Activated CD4-positive, alpha-beta T cell treated with anti-CD3 and anti-CD28 coated beads, Interleukin-2, Interleukin-6, amounts not matched to agents 100 ng/mL and 50 ng/mL, durations not matched to agents 16 hours and 8 hours (primary cell): ENCODE measurements around the gene CDK6.

ENCODE experiments used
- DNase-seq: peaks from one replicate; pipeline ENCODE4 v3.0.0-alpha.2; 2020

The CDK6 gene

DNA sequence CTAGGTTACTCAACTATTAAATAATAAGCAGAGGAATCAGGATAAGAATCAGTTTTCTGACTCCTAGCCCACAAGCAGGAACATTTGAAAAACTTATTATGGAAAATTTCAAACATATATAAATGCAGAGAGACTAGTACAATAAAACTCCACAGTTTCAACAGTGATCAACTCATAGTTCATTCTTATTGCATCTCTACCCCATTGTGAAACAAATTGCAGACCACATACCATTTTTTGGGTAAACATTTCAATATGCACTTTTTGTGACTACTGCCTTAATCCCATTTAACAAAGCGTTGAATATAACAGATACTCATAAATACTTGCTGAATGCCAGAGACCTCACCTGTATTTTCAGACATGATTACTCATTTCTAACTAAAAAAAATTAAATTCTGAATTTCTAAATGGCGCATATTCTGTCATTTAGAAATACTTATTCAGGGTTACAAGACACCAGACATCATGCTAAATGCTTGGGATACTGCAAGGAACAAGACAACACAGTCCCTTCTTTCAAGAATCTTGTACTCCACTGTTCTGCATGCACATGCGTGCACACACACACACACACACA lies 11.4 kb downstream of the CDK6 start:
- peak; percentile 36 for DNase-seq

DNA sequence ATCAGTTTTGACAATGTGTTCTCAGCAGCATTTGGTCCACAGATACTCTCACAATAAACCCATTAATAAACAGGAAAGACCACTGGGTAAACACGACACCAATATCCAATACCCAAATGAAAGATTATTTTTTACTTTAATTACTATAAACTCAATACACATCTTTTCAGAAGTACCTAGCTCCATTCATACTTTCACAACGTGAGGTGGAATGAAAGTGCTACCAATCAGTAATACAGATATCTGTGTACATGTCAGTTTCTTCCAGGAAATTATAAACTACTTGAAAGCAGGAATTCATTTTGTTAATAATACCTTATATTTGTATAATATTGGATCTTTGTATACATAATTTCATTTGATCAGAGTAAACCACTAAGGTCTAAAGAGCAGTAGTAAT lies 11.9 kb downstream of the CDK6 start:
- peak; percentile 34 for DNase-seq

DNA sequence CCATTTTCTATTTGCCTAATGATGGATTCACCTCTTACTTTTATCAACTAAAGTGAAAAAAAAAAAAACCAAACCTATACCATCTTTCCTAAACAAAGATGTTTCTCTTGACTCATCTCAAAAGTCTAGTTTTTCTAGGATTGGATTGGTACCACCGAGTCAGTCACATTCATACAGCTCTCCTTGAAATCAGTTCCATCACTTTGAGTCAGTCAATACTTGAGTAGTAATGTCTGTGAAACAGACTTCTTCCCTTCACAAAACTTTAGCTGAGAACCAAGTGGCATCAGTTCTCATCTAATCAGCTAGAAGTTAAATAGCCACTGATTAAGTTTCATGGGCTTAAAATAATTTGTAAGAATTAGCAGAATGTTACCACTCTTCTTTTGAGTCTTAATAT lies 13.3 kb downstream of the CDK6 start:
- peak; percentile 44 for DNase-seq

DNA sequence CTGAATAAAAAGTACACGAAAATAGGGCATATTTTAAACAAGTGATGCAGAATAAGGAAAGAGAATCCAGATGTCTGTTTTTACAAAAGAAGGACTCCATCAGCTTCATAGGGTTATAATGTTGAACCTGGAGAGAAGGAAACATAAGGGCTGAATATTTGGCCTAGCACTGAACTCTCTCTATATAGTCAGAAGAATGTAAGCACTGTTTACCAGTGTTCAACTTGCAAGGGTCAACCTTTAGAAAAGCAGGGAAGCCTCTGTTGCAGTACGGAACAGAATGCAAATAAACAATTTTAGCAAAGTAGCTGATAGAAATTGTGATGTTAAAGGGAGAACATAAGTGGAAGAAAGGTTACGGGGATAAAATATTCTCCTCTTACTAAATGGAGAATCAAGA lies 16.2 kb downstream of the CDK6 start:
- DNase-seq = no peak

DNA sequence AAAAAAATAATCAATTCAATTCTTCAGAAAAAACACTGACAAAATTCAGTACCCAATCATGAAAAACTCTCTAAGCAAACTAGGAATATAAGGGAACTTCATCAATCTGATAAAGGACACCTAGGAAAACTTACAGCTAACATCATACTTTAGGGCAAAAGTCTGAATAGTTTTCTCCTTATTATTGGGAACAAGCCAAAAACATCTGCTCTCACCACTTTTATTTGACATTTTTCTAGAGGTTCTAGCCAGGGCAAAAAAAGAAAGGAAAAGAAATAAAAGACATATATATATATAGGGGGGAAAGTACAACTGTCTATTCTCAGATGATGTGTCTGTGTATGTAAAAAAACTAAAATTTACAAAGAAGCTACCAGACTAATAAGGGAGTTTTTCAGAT lies 19.0 kb downstream of the CDK6 start:
- DNase-seq = no peak

DNA sequence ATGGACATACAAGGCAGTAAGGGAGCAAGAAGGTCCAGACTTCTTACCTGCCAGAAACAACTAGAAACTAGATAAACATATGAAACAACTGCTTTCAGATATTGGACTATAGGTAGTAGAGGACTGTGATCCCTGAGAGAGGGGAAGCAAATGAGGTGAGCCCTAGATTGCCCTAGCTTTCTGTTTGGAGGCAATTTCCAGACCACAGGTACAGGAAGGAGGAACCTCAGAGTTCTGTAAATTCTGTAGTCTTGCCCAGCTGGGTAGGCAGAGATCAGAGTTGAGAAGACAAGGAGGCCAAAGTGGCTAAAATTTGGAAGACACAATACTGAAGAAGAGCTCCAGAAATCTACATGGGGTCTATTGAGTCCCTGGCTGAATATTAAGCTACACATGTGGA lies 21.0 kb downstream of the CDK6 start:
- peak; percentile 58 for DNase-seq

DNA sequence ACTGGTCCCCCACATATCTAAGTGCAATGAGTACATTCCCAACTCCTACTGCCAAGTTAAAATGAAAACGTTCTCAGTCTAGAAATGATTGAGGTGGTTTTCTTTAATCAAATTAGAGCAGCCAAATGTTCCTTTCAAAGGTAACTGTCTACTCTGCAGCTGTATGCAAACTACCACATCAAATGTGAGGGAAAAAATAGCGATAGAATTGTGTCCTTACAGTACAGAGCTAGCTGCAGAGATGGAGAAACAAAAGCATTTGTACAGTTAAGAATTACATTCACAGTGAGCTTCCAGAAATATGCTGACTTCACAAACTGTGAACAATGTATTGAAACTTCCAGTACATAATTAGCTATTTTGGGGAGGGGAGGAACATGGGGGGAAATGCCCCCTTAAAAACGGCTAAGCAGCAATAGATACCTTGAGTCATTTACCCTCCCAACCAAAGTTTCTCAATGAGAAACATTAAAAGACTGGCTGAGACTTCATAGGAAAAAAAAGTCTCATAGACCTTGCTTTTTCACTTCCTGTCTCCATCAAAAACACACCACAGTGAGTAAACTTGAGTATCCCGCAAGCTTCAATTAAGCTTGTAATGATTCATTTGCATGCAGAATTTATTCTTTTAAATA lies 22.9 kb downstream of the CDK6 start:
- DNase-seq = peak; percentile 86

DNA sequence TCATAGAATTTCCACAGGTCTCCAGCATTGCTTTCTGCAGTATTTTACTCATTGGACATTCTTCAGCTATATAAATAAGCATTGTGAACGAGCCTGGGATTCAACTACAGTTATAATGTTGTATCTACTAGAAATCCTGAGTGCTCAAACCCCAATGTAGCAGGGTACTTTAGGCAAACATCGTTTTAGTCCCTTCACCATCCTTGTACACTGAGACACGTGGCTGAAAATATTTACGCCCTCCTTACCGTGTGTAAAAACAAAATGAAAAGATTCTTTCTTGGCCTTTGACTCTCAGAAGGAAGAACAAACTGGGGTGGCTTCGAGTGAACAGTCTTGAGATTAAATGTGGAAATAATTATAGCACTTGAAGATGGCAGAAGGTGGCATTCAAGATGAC lies 25.2 kb downstream of the CDK6 start:
- DNase-seq = no peak

DNA sequence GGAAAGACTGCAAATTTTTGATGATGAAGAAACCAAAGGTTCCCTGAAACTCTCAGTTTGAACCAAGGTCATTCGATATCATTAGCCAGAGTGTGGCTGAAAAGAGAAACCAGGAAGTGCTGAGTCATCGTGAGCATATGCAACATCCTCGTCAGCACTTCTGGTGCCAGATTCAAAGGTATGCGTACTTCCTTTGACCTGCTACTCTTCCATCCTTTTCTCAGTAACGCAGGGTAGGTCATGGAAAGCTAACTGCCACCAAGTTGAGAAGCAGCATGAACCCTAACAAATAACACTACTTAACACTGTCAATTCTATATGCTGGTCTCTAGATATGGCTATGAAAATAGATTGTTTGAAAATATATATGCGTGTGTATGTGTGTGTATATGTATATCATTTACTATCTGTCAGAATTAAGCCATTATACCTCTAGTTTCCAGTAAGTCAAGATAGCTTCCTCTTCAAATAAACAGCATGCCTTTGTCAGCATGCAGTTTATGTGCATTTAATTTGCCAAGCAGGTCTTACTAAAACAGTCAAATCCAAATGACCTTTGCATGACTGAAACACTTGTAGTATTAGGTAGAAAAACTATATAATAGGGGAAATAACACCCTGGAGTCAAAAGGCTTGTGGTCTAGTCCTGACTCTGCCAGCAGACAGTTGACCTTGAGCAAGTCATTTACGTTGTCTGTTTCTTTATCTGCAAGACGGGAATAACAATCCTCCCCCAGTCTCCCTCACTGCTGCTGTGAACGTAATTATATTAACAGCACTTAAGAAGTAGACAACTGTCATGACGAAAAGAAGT lies 26.4 kb downstream of the CDK6 start:
- DNase-seq = peak; percentile 92

DNA sequence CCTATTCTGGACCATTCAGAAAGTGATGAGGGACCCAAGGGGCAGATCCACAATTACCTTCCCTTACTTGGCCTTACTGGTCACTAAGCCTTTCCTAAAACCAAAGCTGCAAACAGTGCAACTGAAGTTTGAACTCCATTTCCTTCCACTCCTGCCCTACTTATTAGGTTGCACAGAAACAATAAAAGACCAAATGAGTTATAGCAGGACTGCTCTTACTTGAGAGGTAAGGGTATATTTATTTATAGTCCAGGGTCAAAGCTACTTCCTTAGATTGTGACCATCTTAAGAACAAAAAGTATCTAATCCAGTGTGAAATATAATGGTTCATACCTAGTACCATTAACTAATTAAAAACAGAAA lies 27.0 kb downstream of the CDK6 start:
- no peak for DNase-seq

DNA sequence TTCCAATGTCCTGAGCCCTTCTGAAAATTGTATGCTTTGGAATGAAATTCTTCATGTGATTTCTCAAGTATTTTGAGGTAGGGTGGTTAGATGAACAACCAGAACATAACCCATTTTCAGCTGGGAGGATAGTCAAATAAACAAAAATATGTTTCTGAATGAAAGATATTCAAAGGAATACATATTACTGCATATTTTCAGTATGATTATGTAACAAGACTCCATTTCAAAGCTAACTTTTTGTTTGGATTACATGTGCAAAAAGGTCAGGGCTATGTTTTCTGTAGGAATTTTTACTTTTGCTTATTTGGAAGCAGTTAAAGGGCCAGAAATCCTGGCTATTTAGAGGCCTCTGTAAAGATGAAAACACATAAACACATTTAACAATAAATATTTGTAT lies 27.7 kb downstream of the CDK6 start:
- DNase-seq = no peak

DNA sequence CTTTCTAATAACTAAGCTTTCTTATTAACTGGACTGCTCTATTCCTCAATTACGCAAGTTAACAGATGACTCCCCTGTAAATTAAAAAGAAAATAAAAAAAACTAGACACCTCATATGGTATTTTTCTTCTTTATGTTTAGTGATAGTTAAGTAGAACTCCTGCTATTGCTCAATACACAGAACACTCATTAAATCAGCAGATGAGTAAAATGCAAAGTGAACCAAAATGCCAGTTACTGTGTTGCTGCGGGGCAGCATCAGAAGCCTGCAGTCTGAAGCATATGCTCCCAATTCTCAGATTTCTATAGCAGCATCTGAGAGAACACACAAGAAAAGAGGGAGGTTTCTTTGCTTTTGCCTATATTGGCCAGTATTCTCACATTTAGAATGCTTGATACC lies 28.4 kb downstream of the CDK6 start:
- DNase-seq = peak; percentile 75

DNA sequence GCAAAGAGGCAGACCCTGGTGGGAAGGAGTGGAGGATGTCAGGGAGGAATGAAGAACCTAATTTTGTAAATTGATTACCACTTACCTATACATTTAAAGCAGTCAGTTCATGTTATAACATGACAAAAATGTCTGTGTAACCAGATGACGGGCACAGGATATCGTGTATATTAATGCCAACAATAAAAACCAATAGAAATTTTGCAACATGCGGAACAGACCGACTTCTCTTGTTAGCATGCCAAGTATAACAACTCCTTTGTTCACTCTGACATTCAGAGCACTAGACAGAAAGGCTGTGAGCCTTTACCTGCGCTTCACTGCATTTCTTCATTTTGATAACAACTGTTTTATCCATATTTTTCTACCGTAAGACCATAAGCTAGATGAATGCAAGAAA lies 29.9 kb downstream of the CDK6 start:
- DNase-seq = no peak

DNA sequence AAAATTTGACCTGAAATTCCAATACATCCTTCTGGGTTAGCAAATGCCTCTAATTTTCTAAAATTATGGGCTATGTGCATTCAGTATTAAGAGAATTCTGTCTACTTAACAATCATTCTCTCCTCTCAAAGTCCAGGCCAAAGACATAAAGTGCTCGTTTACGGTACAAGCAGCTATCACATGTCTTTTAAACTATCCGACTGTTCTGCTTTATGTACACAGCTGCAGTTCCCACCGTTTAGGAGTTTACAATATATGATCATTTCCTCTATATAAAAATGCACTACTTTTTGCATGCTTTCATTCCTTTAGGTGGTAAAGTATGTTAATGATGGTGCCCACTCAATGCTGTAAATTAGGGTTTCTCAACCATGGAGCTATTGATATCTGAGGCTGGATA lies 34.0 kb downstream of the CDK6 start:
- DNase-seq = no peak

DNA sequence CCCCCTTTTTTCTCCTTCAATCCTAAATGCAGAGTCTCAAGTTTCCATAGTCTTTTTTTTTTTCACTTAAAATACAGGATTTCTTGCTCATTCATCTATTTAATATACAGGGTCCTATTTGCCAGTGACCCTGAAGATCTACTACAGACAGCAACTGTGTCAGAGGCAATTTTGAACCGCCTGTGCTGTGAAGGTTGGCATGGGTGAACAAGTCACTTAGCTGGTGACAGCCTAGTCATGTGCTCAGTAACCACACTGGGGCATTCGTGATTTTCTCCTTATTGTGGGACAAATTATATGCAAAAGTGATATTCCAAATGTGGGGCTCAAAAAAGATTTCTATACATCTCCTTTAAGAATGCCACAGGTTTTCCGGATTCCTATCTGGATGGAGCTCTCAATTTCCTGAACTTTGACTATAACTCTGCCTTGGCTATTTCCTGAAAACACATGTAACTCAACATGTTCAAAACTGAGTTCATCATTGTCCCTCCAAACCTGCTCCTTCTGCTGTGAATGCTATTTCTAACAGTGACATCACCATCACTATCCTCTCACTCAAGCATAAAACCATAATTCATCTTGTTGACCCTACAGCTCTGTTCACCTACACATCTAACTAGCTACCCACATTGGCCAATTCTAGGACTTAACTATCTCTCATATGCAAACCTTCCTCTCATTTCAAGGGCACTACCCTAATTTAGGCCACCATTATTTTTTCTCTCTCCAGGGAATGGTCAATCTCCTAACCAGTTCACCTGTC lies 36.7 kb downstream of the CDK6 start:
- DNase-seq = no peak

DNA sequence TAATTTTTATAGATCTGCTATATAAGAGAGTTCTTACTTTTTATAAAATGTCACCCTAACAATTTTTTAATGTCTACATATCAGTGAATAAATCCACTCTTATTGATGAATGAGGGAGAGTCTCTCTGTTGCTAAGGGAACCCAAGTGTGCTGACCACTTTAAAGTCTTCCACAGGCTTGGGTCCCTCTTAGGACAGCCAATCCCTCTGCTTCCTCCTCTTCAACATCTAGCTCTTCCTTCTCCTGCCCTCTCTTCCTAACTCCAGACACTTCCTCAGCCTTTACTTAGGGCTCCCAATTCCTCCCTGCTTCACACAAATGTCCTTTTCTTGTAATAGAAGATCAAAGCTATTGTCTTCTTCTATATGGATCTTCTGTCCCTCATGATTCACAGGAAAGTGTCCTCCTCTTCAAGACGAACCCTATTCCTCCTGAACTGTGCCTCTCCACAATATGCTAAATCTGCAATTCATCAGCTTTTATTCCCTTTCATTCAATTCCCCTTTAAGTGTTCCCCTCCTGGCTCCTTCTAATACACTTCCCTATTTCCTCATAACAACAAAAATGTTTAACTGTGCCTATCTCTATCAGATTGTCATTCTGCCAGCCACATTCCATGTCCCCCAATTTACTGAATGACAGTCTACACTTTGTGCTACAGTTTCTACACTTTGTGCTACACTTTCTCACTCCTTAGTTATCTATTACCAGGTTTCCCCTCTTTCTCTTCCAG lies 37.7 kb downstream of the CDK6 start:
- DNase-seq = no peak

DNA sequence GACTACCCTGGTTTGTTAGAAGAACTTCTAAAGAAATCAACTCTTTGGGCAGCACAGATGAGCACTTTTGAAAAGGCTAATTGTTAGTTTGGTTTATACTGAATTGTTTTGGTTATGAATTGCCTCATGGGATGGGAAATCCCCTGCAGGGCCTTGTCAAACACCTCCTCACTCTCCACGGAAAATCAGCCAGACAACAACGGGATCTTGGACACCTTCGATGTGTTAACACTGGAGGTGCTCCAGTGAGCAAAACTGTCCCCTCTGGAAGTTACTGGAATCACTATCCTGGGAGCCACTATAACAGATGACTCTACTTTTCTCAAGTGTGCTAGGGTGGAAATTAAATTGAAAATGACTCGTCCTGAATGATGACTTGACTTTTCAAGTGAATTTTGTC lies 38.7 kb downstream of the CDK6 start:
- DNase-seq = peak; percentile 61

DNA sequence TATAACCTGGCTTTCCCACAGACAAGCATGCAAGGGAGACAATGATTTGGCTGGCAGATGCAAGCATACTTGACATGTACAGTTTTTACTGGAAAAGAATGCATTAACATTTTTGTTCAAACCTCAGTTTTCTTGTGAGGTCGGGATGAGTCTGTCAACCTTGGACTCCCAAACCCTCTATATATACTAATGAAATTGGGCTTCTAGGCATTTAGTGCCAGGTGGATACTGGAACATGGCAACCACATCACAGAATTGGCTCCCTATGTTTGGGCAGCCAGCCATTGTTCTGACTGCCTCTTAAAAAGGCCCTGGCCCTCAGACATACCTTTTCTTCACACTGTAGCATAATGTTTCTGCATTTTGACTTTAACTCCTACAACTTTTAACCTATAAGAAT lies 39.1 kb downstream of the CDK6 start:
- DNase-seq = no peak

DNA sequence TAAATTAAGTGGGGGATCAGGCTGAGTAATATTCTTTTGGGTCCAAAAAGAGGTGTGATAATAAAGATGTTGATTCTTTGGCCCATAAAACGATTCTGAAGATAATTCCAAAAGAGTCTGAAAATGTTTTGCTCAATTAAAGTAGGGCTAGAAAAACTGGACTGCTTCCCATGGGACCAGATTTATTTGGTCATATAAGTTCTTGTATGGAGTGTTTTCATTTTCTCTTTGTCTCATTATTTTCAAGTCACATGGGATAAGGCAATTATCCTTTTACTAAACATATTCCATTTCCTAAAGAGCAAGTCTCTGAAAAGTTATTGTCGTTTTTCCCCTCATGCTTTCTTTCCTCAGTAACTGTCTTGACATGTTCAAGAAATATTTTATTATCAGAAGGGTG lies 41.5 kb downstream of the CDK6 start:
- no peak for DNase-seq

DNA sequence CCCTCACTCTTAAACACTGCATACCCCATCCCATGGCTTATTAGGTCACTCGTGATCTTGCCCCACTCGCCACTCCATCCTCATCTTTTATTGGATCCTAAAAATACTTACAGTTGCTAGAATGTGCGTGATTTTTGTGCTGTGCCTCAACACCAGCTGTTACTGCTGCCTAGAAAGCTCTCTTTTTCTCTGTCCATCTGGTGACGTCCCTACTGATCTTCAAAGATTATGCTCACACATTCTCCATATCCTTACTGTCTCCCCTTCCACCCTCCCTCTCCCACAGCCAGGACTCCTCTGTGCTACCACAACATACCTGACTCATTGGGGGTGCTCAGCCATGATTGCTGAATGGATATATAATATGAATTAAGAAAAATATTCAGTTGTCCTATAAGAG lies 42.0 kb downstream of the CDK6 start:
- DNase-seq = no peak

DNA sequence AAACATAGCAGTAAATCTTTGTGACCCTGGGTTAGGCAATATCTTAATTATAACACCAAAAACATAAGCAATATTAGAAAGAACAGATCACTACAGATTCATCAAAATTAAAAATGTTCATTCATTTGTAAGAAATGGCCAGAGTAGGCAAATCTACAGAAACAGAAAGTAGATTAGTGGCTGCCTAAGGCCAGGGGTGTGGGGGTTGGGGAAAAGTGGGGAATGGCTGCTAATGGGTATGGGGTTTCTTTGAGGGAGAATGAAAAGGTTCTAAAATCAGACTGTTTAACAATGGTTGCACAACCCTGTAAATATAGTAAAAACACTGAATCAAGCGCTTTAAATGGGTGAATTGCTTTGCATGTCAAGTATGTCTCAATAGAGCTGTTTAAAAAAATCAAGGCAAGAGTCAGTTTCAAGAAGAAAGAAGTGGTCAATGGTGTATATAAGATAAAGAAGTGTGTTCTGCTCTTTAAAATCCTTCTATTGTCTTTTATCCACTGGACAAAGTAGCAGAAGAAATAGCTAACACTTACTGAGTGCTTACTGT lies 42.6 kb downstream of the CDK6 start:
- no peak for DNase-seq

DNA sequence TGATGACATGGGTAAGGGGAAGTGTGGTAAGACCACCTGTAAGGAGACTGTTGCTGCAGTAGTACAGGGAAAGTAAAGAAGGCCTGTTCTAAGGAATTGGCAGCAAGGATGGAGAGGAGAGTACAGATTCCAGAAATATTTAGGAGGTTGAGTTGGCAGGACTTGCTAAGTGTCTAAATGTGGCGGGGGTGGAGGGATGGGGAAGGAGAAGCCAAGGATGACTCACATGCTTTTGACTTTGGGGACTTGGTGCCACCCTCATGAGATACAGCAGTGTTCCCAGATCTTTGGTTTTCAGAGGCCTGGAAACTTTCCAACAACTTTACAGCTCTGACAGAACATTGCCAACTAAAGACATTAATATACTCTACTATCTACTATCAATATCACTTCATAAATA lies 45.4 kb downstream of the CDK6 start:
- DNase-seq = no peak
